ENCODE measurements around the gene DLX1. TPM values are rescaled to one million over a fixed set of nuclear protein-coding genes. Genes with fewer than 3 reads are reported as not detected.

Gene DLX1
- total RNA-seq, 1 donor = not detected

DNA sequence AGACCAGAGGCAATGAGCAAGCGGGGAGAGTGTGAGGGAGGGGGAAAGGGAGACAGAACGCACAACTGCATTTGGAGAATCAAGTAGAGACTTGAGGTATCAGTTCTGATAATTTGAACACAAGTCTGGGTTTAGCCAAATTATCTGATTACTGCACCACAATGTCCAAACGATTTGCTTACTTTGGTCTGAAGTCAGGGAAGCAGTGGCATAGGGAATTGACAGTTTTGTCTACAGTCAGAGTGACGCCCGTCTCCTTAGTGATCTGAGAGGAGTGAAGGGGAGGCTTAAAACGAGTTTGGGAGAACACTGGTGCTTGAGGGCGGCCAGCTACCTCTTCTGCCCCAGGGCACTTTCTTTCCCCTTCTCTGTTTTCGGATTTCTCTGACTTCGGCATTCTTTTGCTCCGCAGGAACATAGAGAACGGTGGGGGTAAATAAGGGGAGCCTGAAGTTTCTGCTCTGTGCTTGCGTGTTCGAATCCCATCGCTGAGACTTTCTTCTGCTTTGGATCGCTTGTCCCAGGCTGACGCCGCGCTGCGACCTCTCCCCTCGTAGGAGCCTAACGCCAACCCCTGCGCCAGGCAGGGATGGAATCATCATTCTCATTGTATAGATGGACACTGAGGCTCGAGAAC lies 20.3 kb downstream of the DLX1 start:
- peak overlapping the region; percentile 58 for H3K4me3 ChIP-seq (ENCODE audit: low read depth, low read length)
- DNase-seq (ENCODE audit: low read depth) = no peak
- TF ChIP-seq, protein P1, sequence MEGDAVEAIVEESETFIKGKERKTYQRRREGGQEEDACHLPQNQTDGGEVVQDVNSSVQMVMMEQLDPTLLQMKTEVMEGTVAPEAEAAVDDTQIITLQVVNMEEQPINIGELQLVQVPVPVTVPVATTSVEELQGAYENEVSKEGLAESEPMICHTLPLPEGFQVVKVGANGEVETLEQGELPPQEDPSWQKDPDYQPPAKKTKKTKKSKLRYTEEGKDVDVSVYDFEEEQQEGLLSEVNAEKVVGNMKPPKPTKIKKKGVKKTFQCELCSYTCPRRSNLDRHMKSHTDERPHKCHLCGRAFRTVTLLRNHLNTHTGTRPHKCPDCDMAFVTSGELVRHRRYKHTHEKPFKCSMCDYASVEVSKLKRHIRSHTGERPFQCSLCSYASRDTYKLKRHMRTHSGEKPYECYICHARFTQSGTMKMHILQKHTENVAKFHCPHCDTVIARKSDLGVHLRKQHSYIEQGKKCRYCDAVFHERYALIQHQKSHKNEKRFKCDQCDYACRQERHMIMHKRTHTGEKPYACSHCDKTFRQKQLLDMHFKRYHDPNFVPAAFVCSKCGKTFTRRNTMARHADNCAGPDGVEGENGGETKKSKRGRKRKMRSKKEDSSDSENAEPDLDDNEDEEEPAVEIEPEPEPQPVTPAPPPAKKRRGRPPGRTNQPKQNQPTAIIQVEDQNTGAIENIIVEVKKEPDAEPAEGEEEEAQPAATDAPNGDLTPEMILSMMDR (IDR thresholded peaks at IDR 0.05; ENCODE audit: insufficient read depth, low read depth, low read length) = no peak

DNA sequence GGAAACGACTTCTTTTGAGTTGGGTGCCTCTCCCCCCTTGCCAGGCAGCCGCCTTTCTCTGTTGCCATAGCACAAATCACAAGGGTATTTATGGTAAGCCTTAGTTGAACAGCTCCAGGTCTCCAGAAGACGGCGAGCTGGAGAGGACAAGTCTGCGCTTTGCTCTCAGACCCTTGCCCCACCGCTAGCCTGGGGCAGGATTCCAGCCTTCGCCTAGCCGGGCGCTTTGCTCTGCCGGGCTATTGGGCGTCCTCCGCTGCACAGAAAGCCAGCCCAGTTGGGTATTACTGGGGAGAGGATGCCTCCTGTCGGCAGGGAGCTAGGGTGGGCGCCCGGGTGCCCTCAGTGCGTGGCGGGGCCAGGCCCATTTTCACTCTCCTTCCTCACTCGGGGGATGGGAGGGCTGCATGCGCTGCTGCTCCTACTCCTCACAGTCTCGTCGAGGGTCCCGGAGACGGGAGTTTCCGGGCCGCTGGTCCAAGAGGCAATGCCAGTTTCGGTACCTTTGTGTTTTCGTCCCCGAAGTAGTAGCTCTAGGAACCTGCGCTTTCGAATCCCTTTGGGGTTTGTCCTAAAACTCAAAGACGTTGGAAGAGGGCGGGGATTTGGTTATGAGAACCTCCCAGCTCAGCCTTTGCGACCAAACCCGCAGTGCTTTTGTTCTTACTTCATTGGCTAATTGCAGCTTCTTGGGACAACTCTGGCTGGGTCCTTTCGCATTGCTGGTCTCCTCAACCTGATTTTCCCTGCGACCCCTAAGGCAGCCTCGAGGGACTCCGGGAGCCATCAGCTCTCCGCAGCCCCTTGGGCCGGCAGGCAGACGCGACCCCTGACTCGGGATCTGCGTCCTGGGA lies 21.0 kb downstream of the DLX1 start:
- TF ChIP-seq, protein P1 (IDR thresholded peaks at IDR 0.05; ENCODE audit: insufficient read depth, low read depth, low read length) = peak; percentile 47
- H3K4me3 ChIP-seq (ENCODE audit: low read depth, low read length) = peak overlapping the region; percentile 58
- DNase-seq (ENCODE audit: low read depth) = peak; percentile 33

DNA sequence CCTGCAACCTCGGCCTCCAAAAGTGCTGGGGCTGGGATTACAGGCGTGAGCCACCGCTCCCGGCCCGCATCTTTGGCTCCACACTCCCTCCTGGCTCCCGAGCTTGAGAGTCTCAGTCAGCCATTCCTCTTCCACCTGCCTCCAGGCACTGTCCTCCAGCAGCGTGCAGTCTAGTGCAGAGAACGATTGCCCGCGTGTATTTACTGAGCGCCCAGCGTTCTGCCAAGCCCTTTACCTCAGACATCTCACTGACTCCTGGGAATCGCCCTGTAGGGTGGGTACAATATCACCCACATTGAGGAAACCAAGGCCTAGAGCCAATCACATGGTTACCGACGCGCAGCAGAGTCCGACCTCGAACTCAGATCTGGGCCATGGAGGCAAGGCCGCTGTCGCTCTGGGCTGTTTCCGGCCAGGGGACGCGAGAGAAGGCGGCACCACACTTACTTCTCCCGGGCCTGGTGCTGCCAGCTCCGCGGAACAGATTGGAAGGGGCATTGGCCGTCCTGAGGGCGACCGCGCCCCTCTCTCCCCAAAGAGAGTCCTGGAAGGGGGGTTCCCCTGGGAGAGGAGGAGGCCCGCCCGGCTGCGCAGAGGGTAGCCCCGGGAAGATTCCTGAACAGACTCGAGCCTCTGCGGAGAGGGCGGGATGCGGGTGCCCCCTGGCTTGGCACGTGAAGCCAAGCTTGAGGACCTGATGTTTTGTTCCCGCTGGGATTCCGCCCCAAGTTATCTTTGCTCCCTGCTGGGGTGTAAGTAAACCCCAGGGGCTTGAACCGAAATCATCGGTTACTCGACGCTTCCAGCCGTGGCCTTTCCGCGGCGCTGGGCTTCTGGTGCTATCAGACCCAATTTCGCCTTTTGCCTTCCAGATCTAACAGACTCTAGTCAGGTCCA lies 22.6 kb downstream of the DLX1 start:
- H3K4me3 ChIP-seq (ENCODE audit: low read depth, low read length) = no peak overlapping the region
- DNase-seq (ENCODE audit: low read depth) = no peak
- TF ChIP-seq, protein P1 (IDR thresholded peaks at IDR 0.05; ENCODE audit: insufficient read depth, low read depth, low read length) = no peak

DNA sequence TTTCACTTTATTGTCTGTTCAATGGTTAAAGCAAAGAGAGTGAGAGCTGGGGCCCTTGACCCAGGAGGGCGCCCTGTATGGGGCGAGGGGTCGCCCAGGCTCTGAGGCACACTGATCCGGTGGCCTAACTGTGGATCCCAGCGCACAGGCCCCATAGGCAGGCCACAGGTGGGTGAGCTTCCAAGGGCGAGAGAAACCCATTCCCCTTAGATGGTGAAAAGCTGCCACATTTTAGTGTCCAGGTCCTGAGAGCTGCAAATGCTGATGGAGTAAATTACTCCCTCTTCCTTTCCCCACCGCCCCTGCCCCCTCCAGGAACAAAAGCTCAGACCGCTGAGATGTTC lies 23.3 kb downstream of the DLX1 start:
- no peak overlapping the region for H3K4me3 ChIP-seq (ENCODE audit: low read depth, low read length)
- TF ChIP-seq, protein P1 (IDR thresholded peaks at IDR 0.05; ENCODE audit: insufficient read depth, low read depth, low read length) = no peak
- no peak for DNase-seq (ENCODE audit: low read depth)

DNA sequence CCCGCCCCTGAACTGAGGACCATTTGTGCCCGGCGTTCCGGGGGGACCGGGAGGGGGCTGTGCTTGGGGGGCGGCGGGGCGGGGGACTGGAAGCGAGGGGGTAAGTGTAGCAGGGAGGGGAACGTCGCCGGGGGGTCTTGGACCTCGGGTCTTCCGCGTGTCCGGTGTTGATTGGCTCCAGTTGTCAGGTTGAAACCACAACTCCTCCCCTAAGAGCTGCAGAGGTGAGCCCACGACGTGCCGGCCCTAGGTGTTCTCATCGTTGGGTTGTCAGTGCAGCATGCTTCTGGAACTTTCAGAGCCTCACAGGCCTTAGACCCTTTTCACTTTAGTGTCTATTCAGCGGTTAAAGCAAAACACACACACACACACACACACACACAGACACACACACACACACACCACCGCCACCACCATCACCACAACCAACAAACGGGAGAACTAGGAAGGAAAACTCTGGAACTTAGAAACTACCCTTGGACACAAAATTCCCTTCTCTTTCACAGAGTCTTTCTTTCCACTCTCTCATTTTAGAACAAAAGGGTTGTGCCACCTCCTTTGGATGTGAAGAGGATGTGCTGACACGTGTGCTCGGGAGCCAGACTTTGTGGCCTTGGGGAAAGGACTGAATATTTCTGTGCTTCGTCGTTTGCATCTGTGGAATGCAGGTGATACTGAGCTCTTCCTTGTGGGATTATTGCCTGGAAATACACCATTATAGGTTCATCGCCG lies 24.1 kb downstream of the DLX1 start:
- H3K4me3 ChIP-seq (ENCODE audit: low read depth, low read length) = no peak overlapping the region
- TF ChIP-seq, protein P1 (IDR thresholded peaks at IDR 0.05; ENCODE audit: insufficient read depth, low read depth, low read length) = no peak
- DNase-seq (ENCODE audit: low read depth) = no peak
